Stomach (tissue), 4 donors: ENCODE data around the gene NCEH1.
"Not testable (repeated sequence)": the region's sequence is repeated elsewhere in the genome, so short reads cannot be mapped to it uniquely, and the experiment has no call there.

Experiments used
- EP300 ChIP-seq: sonication (generic); formaldehyde crosslinking; IDR thresholded peaks from one replicate; pipeline ENCODE4 v1.6.1; 2017; ENCODE audit warnings: antibody characterized with exemption
- TF ChIP-seq, protein P1 (sequence below), 7 experiments: fragments of 450-650 bp in 4 of 7; fragments of 200-600 bp in 3 of 7; sonication (generic) in 3 of 7; IDR thresholded peaks; one replicate each; pipeline ENCODE4 v1.5.1; 2016 to 2019; ENCODE audit warnings: antibody characterized with exemption in 7 of 7, control low read depth in 2 of 7, mild to moderate bottlenecking in 1 of 7

DNA sequence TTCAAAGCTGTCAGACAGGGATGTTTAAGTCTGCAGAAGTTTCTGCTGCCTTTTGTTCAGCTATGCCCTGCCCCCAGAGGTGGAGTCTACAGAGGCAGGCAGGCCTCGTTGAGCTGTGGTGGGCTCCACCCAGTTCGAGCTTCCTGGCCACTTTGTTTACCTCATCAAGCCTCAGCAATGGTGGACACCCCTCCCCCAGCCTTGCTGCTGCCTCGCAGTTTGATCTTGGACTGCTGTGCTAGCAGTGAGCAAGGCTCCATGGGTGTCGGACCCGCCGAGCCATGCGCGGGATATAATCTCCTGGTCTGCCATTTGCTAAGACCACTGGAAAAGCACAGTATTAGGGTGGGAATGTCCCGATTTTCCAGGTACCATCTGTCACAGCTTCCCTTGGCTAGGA is 45.4 kb downstream of the NCEH1 start:
- TF ChIP-seq, protein P1, sequence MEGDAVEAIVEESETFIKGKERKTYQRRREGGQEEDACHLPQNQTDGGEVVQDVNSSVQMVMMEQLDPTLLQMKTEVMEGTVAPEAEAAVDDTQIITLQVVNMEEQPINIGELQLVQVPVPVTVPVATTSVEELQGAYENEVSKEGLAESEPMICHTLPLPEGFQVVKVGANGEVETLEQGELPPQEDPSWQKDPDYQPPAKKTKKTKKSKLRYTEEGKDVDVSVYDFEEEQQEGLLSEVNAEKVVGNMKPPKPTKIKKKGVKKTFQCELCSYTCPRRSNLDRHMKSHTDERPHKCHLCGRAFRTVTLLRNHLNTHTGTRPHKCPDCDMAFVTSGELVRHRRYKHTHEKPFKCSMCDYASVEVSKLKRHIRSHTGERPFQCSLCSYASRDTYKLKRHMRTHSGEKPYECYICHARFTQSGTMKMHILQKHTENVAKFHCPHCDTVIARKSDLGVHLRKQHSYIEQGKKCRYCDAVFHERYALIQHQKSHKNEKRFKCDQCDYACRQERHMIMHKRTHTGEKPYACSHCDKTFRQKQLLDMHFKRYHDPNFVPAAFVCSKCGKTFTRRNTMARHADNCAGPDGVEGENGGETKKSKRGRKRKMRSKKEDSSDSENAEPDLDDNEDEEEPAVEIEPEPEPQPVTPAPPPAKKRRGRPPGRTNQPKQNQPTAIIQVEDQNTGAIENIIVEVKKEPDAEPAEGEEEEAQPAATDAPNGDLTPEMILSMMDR (IDR thresholded peaks at IDR 0.05), result not testable (repeated sequence)
- TF ChIP-seq EP300, result not testable (repeated sequence)
